ENCODE data around the gene SLC10A1.

- TF ChIP-seq POLR2A (IDR thresholded peaks at IDR 0.05) = no peak
- TF ChIP-seq CTCF (IDR thresholded peaks at IDR 0.05) = no peak
- no peak for TF ChIP-seq POLR2AphosphoS5 (IDR thresholded peaks at IDR 0.05)
These were observed 2.2 kb downstream of the SLC10A1 start for GRCh38 chr14:69794791-69795190.

All from prostate gland (tissue), 2 donors.